Ishikawa (cell line): Measurements from ENCODE around the gene AFDN.

Experiments used
- CREB1 ChIP-seq: IDR thresholded peaks from 2 replicates; pipeline ENCODE4 v1.6.1; 2012; ENCODE audit warnings: low read depth
- EGR1 ChIP-seq: IDR thresholded peaks from 2 replicates; pipeline ENCODE4 v1.6.1; 2012
- EP300 ChIP-seq: IDR thresholded peaks from 2 replicates; pipeline ENCODE4 v1.6.1; 2012; ENCODE audit warnings: borderline replicate concordance
- NFIC ChIP-seq: IDR thresholded peaks from 2 replicates; pipeline ENCODE4 v1.6.1; 2012
- RAD21 ChIP-seq: IDR thresholded peaks from 2 replicates; pipeline ENCODE4 v1.6.1; 2012; ENCODE audit warnings: low read depth
- TAF1 ChIP-seq: IDR thresholded peaks from 2 replicates; pipeline ENCODE4 v1.6.1; 2012; ENCODE audit warnings: low read depth, mild to moderate bottlenecking
- TEAD4 ChIP-seq: IDR thresholded peaks from 2 replicates; pipeline ENCODE4 v1.6.1; 2012
- TF ChIP-seq, protein P1 (sequence below): IDR thresholded peaks from 2 replicates; pipeline ENCODE4 v1.6.1; 2012; ENCODE audit warnings: low read depth, mild to moderate bottlenecking
- TF ChIP-seq, protein P2 (sequence below): IDR thresholded peaks from 2 replicates; pipeline ENCODE4 v1.6.1; 2012
- TF ChIP-seq, protein P3 (sequence below): IDR thresholded peaks from 2 replicates; pipeline ENCODE4 v1.6.1; 2012

DNA sequence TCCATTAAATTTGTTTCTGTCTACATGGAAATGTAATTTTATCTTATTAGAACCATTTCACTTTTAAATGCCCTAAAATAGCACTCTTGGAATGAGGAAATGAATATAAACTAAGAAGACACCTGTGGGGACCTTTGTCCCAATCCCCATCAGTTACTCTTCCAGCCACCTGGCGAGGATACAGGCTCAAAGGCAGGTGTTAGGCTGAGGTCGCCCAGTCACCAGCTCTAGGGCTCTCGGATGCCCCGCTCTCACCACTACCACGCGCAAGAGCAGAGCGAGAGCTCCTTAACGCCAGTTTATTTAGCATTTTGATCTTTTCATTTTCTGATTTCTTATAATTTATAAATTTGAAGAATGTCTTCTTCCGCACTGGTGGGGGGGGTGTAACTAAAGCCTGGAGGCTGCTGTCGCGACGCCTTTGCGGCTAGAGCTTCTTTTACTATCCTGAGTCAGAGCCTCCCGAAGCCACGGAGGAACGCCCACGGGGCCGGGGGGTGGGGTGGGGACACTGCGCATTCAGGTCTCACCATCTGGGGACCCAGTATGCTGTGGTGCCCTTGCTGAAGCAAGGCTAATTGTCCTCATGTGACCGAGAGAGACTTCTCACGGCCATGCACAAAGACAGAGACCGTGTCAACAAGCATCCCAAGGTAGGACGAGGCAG, 38.7 kb upstream of the AFDN start:
- TF ChIP-seq, protein P1, sequence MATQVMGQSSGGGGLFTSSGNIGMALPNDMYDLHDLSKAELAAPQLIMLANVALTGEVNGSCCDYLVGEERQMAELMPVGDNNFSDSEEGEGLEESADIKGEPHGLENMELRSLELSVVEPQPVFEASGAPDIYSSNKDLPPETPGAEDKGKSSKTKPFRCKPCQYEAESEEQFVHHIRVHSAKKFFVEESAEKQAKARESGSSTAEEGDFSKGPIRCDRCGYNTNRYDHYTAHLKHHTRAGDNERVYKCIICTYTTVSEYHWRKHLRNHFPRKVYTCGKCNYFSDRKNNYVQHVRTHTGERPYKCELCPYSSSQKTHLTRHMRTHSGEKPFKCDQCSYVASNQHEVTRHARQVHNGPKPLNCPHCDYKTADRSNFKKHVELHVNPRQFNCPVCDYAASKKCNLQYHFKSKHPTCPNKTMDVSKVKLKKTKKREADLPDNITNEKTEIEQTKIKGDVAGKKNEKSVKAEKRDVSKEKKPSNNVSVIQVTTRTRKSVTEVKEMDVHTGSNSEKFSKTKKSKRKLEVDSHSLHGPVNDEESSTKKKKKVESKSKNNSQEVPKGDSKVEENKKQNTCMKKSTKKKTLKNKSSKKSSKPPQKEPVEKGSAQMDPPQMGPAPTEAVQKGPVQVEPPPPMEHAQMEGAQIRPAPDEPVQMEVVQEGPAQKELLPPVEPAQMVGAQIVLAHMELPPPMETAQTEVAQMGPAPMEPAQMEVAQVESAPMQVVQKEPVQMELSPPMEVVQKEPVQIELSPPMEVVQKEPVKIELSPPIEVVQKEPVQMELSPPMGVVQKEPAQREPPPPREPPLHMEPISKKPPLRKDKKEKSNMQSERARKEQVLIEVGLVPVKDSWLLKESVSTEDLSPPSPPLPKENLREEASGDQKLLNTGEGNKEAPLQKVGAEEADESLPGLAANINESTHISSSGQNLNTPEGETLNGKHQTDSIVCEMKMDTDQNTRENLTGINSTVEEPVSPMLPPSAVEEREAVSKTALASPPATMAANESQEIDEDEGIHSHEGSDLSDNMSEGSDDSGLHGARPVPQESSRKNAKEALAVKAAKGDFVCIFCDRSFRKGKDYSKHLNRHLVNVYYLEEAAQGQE, result no peak
- no peak for TF ChIP-seq RAD21
- TF ChIP-seq, protein P2, sequence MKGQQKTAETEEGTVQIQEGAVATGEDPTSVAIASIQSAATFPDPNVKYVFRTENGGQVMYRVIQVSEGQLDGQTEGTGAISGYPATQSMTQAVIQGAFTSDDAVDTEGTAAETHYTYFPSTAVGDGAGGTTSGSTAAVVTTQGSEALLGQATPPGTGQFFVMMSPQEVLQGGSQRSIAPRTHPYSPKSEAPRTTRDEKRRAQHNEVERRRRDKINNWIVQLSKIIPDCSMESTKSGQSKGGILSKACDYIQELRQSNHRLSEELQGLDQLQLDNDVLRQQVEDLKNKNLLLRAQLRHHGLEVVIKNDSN, result no peak
- TF ChIP-seq TEAD4, result no peak
- TF ChIP-seq CREB1, result no peak
- no peak for TF ChIP-seq EP300
- TF ChIP-seq, protein P3, sequence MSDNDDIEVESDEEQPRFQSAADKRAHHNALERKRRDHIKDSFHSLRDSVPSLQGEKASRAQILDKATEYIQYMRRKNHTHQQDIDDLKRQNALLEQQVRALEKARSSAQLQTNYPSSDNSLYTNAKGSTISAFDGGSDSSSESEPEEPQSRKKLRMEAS, result no peak
- no peak for TF ChIP-seq EGR1
- no peak for TF ChIP-seq NFIC
- TF ChIP-seq TAF1, result no peak
